H1 (cell line): ENCODE results near the gene NUDT2. TPM values are rescaled to one million over a fixed set of nuclear protein-coding genes. Genes with fewer than 3 reads are reported as not detected.
"Not testable (repeated sequence)": the region's sequence is repeated elsewhere in the genome, so short reads cannot be mapped to it uniquely, and the experiment has no call there.

ENCODE experiments used
- CTCF ChIA-PET: fragments of 300-600 bp; sonication (Branson Sonifier 250); formaldehyde crosslinking; loops from one replicate; lab custom pipeline; 2021; ENCODE audit not compliant: partially characterized antibody; lab: Charles Lee
- POLR2A ChIA-PET: fragments of 300-600 bp; sonication (Branson Sonifier 250); formaldehyde crosslinking; loops from one replicate; lab custom pipeline; 2021; ENCODE audit warnings: inconsistent platforms; ENCODE audit not compliant: partially characterized antibody; lab: Charles Lee
- DNase-seq, 2 experiments: peaks; one replicate each; pipeline versions ENCODE4 v3.0.0 to v3.0.0-alpha.2; 2010 to 2022; ENCODE audit warnings: low spot score in 2 of 2, low read depth in 1 of 2, mixed read lengths in 1 of 2
- FAIRE-seq: peaks from 2 replicates; lab custom pipeline; 2011; peaks lifted over from hg19 to GRCh38; lab: Jason Lieb, UNC
- H2AFZ ChIP-seq: 2 replicates; pipeline ENCODE4 v1.8.1; 2012; ENCODE audit warnings: low read length, inconsistent platforms
- H2AK5ac ChIP-seq: 2 replicates; pipeline ENCODE4 v1.6.1; 2013; ENCODE audit warnings: low read depth, low read length
- H2BK120ac ChIP-seq: replicated peaks from 2 replicates; pipeline ENCODE3; 2013; ENCODE audit warnings: low read depth, low read length, inconsistent platforms
- H2BK12ac ChIP-seq: 2 replicates; pipeline ENCODE4 v1.6.1; 2013; ENCODE audit warnings: low read depth, low read length
- H2BK15ac ChIP-seq: 2 replicates; pipeline ENCODE4 v1.6.1; 2013; ENCODE audit warnings: low read length
- H2BK20ac ChIP-seq: 2 replicates; pipeline ENCODE4 v1.6.1; 2013; ENCODE audit warnings: low read length
- H2BK5ac ChIP-seq: 2 replicates; pipeline ENCODE4 v1.6.1; 2013; ENCODE audit warnings: low read depth, low read length
- H3K14ac ChIP-seq: 2 replicates; pipeline ENCODE4 v1.6.1; 2013; ENCODE audit warnings: inconsistent platforms; ENCODE audit not compliant: insufficient read length
- H3K18ac ChIP-seq: 2 replicates; pipeline ENCODE4 v1.6.1; 2013; ENCODE audit warnings: low read length; ENCODE audit errors: extremely low read depth
- H3K23ac ChIP-seq: 2 replicates; pipeline ENCODE4 v1.6.1; 2013; ENCODE audit warnings: inconsistent platforms; ENCODE audit not compliant: insufficient read length
- H3K23me2 ChIP-seq: 2 replicates; pipeline ENCODE4 v1.6.1; 2013; ENCODE audit warnings: low read depth, low read length
- H3K27ac ChIP-seq: 2 replicates; pipeline ENCODE4 v1.6.1; 2011; ENCODE audit warnings: low read depth, low read length, inconsistent platforms
- H3K27me3 ChIP-seq, 4 experiments: replicated peaks in 1 of 4; 1 replicate in 1 of 4; 2 replicates in 3 of 4; pipeline versions ENCODE4 v1.6.1 to v1.8.1; 2011 to 2013; ENCODE audit warnings: low read length in 3 of 4, mild to moderate bottlenecking in 3 of 4, inconsistent platforms in 2 of 4, mixed read lengths in 2 of 4, moderate library complexity in 1 of 4; ENCODE audit not compliant: control insufficient read depth in 3 of 4, insufficient read depth in 3 of 4; ENCODE audit errors: extremely low read depth in 1 of 4
- H3K36me3 ChIP-seq, 4 experiments: 2 replicates each; pipeline versions ENCODE4 v1.6.1 to v1.8.1; 2011 to 2013; ENCODE audit warnings: mild to moderate bottlenecking in 4 of 4, low read length in 3 of 4, moderate library complexity in 2 of 4, control low read depth in 1 of 4, inconsistent platforms in 1 of 4; ENCODE audit not compliant: insufficient read depth in 4 of 4, control insufficient read depth in 2 of 4
- H3K4ac ChIP-seq: replicated peaks from 2 replicates; pipeline ENCODE3; 2013; ENCODE audit warnings: low read length, low read depth, mixed read lengths, inconsistent platforms; ENCODE audit not compliant: insufficient read length
- H3K4me1 ChIP-seq, 4 experiments: replicated peaks in 1 of 4; 1 replicate in 1 of 4; 2 replicates in 3 of 4; pipeline versions ENCODE4 v1.6.1 to v1.8.1; 2011 to 2013; ENCODE audit warnings: low read length in 3 of 4, inconsistent platforms in 2 of 4, mixed read lengths in 1 of 4; ENCODE audit not compliant: insufficient read depth in 4 of 4, control insufficient read depth in 3 of 4
- H3K4me2 ChIP-seq, 2 experiments: 2 replicates each; pipeline versions ENCODE4 v1.6.1 to v1.8.1; 2011 to 2013; ENCODE audit warnings: low read depth in 2 of 2, low read length in 2 of 2, control low read depth in 1 of 2, inconsistent platforms in 1 of 2, mild to moderate bottlenecking in 1 of 2; ENCODE audit not compliant: insufficient read depth in 1 of 2
- H3K4me3 ChIP-seq, 4 experiments: fragments of 200-600, 300-600 bp in 1 of 4; sonication (generic), shearing (Covaris generic), sonication (Bioruptor Twin) in 1 of 4; 2 replicates each; pipeline versions ENCODE4 v1.5.1 to v1.8.1; 2011 to 2016; ENCODE audit warnings: low read length in 4 of 4, low read depth in 3 of 4, control low read depth in 2 of 4, inconsistent platforms in 2 of 4, mild to moderate bottlenecking in 2 of 4, mixed read lengths in 1 of 4, moderate library complexity in 1 of 4; ENCODE audit not compliant: insufficient read depth in 2 of 4; ENCODE audit errors: extremely low read depth in 1 of 4
- H3K56ac ChIP-seq: replicated peaks from 2 replicates; pipeline ENCODE3; 2013; ENCODE audit warnings: low read depth, mild to moderate bottlenecking, mixed read lengths, low read length, inconsistent platforms; ENCODE audit not compliant: insufficient read length
- H3K79me1 ChIP-seq: 2 replicates; pipeline ENCODE4 v1.6.1; 2013; ENCODE audit warnings: low read depth, low read length, control low read depth
- H3K79me2 ChIP-seq, 2 experiments: 2 replicates each; pipeline versions ENCODE4 v1.6.1 to v1.8.1; 2012 to 2013; ENCODE audit warnings: low read length in 2 of 2, mild to moderate bottlenecking in 2 of 2, inconsistent platforms in 1 of 2; ENCODE audit not compliant: insufficient read depth in 2 of 2, control insufficient read depth in 1 of 2
- H3K9ac ChIP-seq, 4 experiments: replicated peaks in 1 of 4; 1 replicate in 1 of 4; 2 replicates in 3 of 4; pipeline versions ENCODE4 v1.6.1 to v1.8.1; 2011 to 2013; ENCODE audit warnings: low read depth in 3 of 4, low read length in 3 of 4, control low read depth in 2 of 4, mild to moderate bottlenecking in 2 of 4, moderate library complexity in 2 of 4, inconsistent platforms in 1 of 4; ENCODE audit errors: extremely low read depth in 1 of 4
- H3K9me3 ChIP-seq, 2 experiments: 2 replicates each; pipeline versions ENCODE4 v1.6.1 to v1.8.1; 2012 to 2013; ENCODE audit warnings: mild to moderate bottlenecking in 2 of 2, moderate library complexity in 2 of 2, control low read depth in 1 of 2, inconsistent platforms in 1 of 2, low read depth in 1 of 2, low read length in 1 of 2, mixed read lengths in 1 of 2; ENCODE audit not compliant: insufficient read depth in 2 of 2
- H4K20me1 ChIP-seq, 2 experiments: replicated peaks in 1 of 2; 2 replicates each; pipeline versions ENCODE3 to v1.8.1; 2011 to 2013; ENCODE audit warnings: inconsistent platforms in 2 of 2, low read length in 2 of 2, mild to moderate bottlenecking in 1 of 2; ENCODE audit not compliant: insufficient read depth in 2 of 2, control insufficient read depth in 1 of 2
- H4K5ac ChIP-seq: 2 replicates; pipeline ENCODE4 v1.6.1; 2013; ENCODE audit warnings: low read length, low read depth, mixed read lengths, inconsistent platforms; ENCODE audit not compliant: insufficient read length
- H4K8ac ChIP-seq: 2 replicates; pipeline ENCODE4 v1.8.0; 2013; ENCODE audit warnings: mild to moderate bottlenecking, moderate library complexity, low read length, inconsistent platforms; ENCODE audit not compliant: insufficient read depth; ENCODE audit errors: extremely low read depth
- H4K91ac ChIP-seq: replicated peaks from 2 replicates; pipeline ENCODE3; 2013; ENCODE audit warnings: low read length, mixed read lengths, inconsistent platforms; ENCODE audit not compliant: insufficient read length
- polyA plus RNA-seq, 7 experiments: library from polyadenylated mRNA; depleted of rRNA in 3 of 7; stranded (reverse) in 5 of 7; unstranded in 2 of 7; fragments of >200 nt in 5 of 7; fragments of 200-250 nt in 2 of 7; gene quantifications; 1 replicate in 5 of 7; 2 replicates in 1 of 7; 4 replicates in 1 of 7; pipeline versions ENCODE4 v1.2.1 to v1.2.3, GENCODE V29; 2011 to 2013; ENCODE audit warnings: missing spikeins in 2 of 7, mixed read lengths in 2 of 7
- total RNA-seq: library from RNA; stranded (reverse); fragmentation: NEBNext Ultra II Directional; extraction: Animal tissue kit (Norgen Biotek cat#: 25700); gene quantifications from 2 replicates; pipeline ENCODE4 v1.2.1, GENCODE V29; 2021

Gene NUDT2
- total and polyA plus RNA-seq, 2 of the 8 experiments (the other 6 are each of a cell fraction or from before 2014, with no cell fraction given): 16.7 to 23.7 TPM

DNA sequence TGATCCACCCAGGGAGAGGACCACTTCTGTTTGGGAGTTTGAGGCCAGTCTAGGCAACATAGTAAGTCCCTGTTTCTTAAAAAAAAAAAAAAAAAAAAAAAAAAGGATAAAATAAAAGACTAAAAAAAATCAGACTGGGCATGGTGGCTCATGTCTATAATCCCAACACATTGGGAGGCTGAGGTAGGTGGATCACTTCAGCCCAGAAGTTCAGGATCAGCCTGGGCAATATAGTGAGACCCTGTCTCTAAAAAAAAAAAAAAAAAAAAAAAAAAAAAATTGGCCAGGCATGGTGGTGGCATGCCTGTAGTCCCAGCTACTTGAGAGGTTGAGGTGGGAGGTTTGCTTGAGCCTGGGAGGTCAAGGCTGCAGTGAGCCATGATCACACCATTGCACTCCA is 8.7 kb downstream of the NUDT2 start:
- ChIA-PET CTCF (interaction anchor here (0.6 to 16.6 kb wide), 9 partner anchors 8 to 157 kb away, joined by 3 to 350 read pairs (median 4); partner anchors contain the start of gene MYORG), POLR2A (interaction anchor here (0.6 to 0.7 kb wide), 2 partner anchors 9 to 296 kb away, joined by 3 read pairs; no protein-coding TSS in a partner anchor)
- H3K4me1 ChIP-seq, H4K5ac ChIP-seq, H3K23me2 ChIP-seq, H3K23ac ChIP-seq, FAIRE-seq, H3K18ac ChIP-seq, H3K27me3 ChIP-seq, H2BK5ac ChIP-seq, H3K27ac ChIP-seq, H3K4me3 ChIP-seq, H3K79me1 ChIP-seq, H4K91ac ChIP-seq, H3K9me3 ChIP-seq, H2BK15ac ChIP-seq, H3K79me2 ChIP-seq, H2AK5ac ChIP-seq, H3K9ac ChIP-seq, DNase-seq, H2BK12ac ChIP-seq, H3K14ac ChIP-seq, H4K20me1 ChIP-seq, H3K56ac ChIP-seq, H2BK120ac ChIP-seq, H3K4ac ChIP-seq, H2AFZ ChIP-seq, H2BK20ac ChIP-seq, H3K4me2 ChIP-seq, H4K8ac ChIP-seq: not testable (repeated sequence)
- H3K36me3 ChIP-seq: peaks cover 0 to 11% (median 4%) of the 10 kb centered on the region in 4 experiments; a peak in 4 of 8 replicates
